NCI-H1105 (cell line): ENCODE results near the gene DCLK2.
A peak's percentile ranks its signal among the peaks of the same experiment; 100 is the strongest.

ENCODE experiments used
- DNase-seq: peaks from one replicate; lab custom pipeline; 2025; lab: John Stamatoyannopoulos, UW

DCLK2 gene

GRCh38 chr4:150069353-150069752 is 8.9 kb upstream of the DCLK2 start:
- no peak for DNase-seq

- no peak for DNase-seq
These were observed 7.6 kb upstream of the DCLK2 start for GRCh38 chr4:150070464-150071170.

GRCh38 chr4:150072471-150072870 is 5.8 kb upstream of the DCLK2 start:
- DNase-seq: no peak

GRCh38 chr4:150072906-150073714 is 5.1 kb upstream of the DCLK2 start:
- no peak for DNase-seq

- DNase-seq: no peak
These were observed 4.2 kb upstream of the DCLK2 start for GRCh38 chr4:150074064-150074463.

- DNase-seq: no peak
These were observed 385 bp downstream of the DCLK2 start for GRCh38 chr4:150078579-150079080.

GRCh38 chr4:150079081-150079581 is 886 bp downstream of the DCLK2 start:
- DNase-seq: peak; percentile 20

GRCh38 chr4:150080337-150080736 is 2.1 kb downstream of the DCLK2 start:
- DNase-seq: no peak

GRCh38 chr4:150080875-150081274 is 2.6 kb downstream of the DCLK2 start:
- DNase-seq: no peak

- DNase-seq: no peak
These were observed 4.0 kb downstream of the DCLK2 start for GRCh38 chr4:150082241-150082640.

- DNase-seq: no peak
These were observed 8.8 kb downstream of the DCLK2 start for GRCh38 chr4:150087006-150087405.

- DNase-seq: no peak
These were observed 11.5 kb downstream of the DCLK2 start for GRCh38 chr4:150089732-150090131.

- no peak for DNase-seq
These were observed 12.6 kb downstream of the DCLK2 start for GRCh38 chr4:150090836-150091235.

GRCh38 chr4:150094676-150095075 is 16.4 kb downstream of the DCLK2 start:
- no peak for DNase-seq

- no peak for DNase-seq
These were observed 18.4 kb downstream of the DCLK2 start for GRCh38 chr4:150096625-150097024.

GRCh38 chr4:150098214-150098613 is 20.0 kb downstream of the DCLK2 start:
- no peak for DNase-seq

- no peak for DNase-seq
These were observed 26.3 kb downstream of the DCLK2 start for GRCh38 chr4:150104404-150105027.

GRCh38 chr4:150106886-150107285 is 28.6 kb downstream of the DCLK2 start:
- no peak for DNase-seq

GRCh38 chr4:150108691-150109090 is 30.4 kb downstream of the DCLK2 start:
- no peak for DNase-seq

GRCh38 chr4:150114641-150115040 is 36.4 kb downstream of the DCLK2 start:
- DNase-seq: no peak

GRCh38 chr4:150115851-150116250 is 37.6 kb downstream of the DCLK2 start:
- no peak for DNase-seq

GRCh38 chr4:150116506-150116905 is 38.3 kb downstream of the DCLK2 start:
- no peak for DNase-seq

GRCh38 chr4:150117094-150117493 is 38.8 kb downstream of the DCLK2 start:
- no peak for DNase-seq
